Ovary (tissue), 9 donors: ENCODE data around the gene BIVM. TPM values are rescaled to one million over a fixed set of nuclear protein-coding genes. Genes with fewer than 3 reads are reported as not detected.

Source experiments
- DNase-seq, 5 donors: peaks; one replicate each; pipeline ENCODE4 v3.0.0-alpha.2; 2019 to 2020
- H3K27ac ChIP-seq, 2 donors: fragments of 200-600 bp; one replicate each; pipeline versions ENCODE4 v1.5.1 to v1.8.0; 2019 to 2022
- H3K27me3 ChIP-seq: fragments of 200-600 bp; one replicate; pipeline ENCODE4 v1.8.0; 2022
- H3K36me3 ChIP-seq: fragments of 200-600 bp; sonication (generic); one replicate; pipeline ENCODE4 v1.5.1; 2019
- H3K4me1 ChIP-seq: one replicate; pipeline ENCODE4 v1.8.1; 2013; ENCODE audit warnings: mild to moderate bottlenecking, moderate library complexity; ENCODE audit not compliant: insufficient read depth
- H3K4me3 ChIP-seq: fragments of 200-600 bp; sonication (generic); one replicate; pipeline ENCODE4 v1.5.1; 2017
- H3K9me3 ChIP-seq, 2 donors: fragments of 200-600 bp in 1 of 2; sonication (generic) in 1 of 2; one replicate each; pipeline versions ENCODE4 v1.5.1 to v1.8.1; 2013 to 2019; ENCODE audit warnings: mild to moderate bottlenecking in 1 of 2, moderate library complexity in 1 of 2
- EP300 ChIP-seq: sonication (generic); formaldehyde crosslinking; IDR thresholded peaks from one replicate; pipeline ENCODE4 v1.6.1; 2017; ENCODE audit warnings: antibody characterized with exemption
- POLR2A ChIP-seq: fragments of 450-650 bp; IDR thresholded peaks from one replicate; pipeline ENCODE4 v1.6.1; 2017; ENCODE audit warnings: antibody characterized with exemption, mild to moderate bottlenecking, moderate library complexity
- WGBS, 3 donors: extraction: QIAGEN DNeasy Blood & Tissue Kit in 1 of 3; methylation state at CpG; one replicate each; pipeline versions ENCODE4 v1.1.5 to v1.1.7; 2013 to 2017; 5-methylcytosine and 5-hydroxymethylcytosine counted together
- intact Hi-C, 4 donors: fragments of 100-400 bp; cut with DNase I; formaldehyde crosslinking; loops; one replicate each; pipeline versions ENCODE4 v1.11.0 to v1.15.1; 2022 to 2023
- polyA plus RNA-seq, 2 donors: library from polyadenylated mRNA; stranded (reverse); fragments of 200-250 nt in 1 of 2; fragments of 350-450 nt in 1 of 2; fragmentation: Illumina TruSeq in 1 of 2; extraction: RNeasy Lipid Tissue Mini Kit (QIAGEN cat#74804) in 1 of 2; gene quantifications; one replicate each; pipeline ENCODE4 v1.2.3, GENCODE V29; 2013 to 2014
- total RNA-seq, 7 donors: library from RNA; depleted of rRNA in 2 of 7; stranded (reverse); fragments of >200 nt in 2 of 7; fragmentation: NEBNext Ultra II Directional in 3 of 7; extraction: Animal tissue kit (Norgen Biotek cat#: 25700) in 3 of 7; gene quantifications; one replicate each; pipeline versions ENCODE4 v1.1.0 to v1.2.4, GENCODE V29; 2016 to 2023
- TF ChIP-seq, protein P1 (sequence below), 3 donors: fragments of 450-650 bp in 2 of 3; fragments of 200-600 bp in 1 of 3; IDR thresholded peaks; one replicate each; pipeline versions ENCODE4 v1.5.1 to v1.8.0; 2016 to 2022; ENCODE audit warnings: antibody characterized with exemption in 3 of 3, mild to moderate bottlenecking in 1 of 3
- donor health status: DM: no; HTN: no; CAD: no; lungs with moderate emphysema.
- donor health status: DM: no; HTN: no; CAD: no.
- donor health status: Bipolar disorder and iron deficiency.
- donor health status: DM: yes; HTN: yes; CAD: no.
- donor health status: DM: no; HTN: no; CAD: no.
- donor health status: DM: yes; HTN: yes; CAD: no.

BIVM gene
- total and polyA plus RNA-seq, 9 donors, result 10.4 to 25.0 (median 21.3) TPM

DNA sequence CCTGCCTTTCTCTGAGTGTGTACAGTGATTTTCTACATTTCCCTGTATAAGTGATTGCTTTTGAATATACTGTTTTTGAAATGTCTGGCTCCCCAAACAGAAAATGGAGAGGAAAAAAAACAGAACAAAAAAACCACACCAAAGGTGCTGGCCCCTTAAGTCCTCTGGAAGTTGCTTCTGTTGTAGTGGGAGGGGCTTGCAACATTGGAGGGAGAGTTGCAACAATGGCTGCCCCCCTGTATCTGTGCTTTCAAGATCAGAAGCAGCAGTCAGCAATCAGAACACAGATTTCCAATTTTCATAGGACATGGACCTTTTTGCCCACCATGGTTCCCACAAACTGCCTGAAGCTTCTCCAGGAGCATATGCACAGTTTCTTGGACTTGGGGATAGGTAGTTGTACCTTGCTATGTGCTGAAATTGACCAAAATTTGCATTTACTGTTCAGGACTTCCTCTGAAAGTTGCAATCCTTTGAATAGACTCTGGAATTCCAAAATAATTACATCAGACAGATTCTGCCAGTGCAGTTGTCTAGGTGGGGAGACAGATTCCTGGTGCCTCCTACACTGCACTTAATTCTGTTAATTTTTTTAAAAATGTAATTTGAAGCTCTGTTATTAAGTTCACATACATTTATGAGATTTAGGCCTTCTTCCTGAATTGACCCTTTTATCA lies 13.8 kb downstream of the BIVM start:
- no peak overlapping the region for H3K4me3 ChIP-seq
- H3K27me3 ChIP-seq, result no peaks in the 10 kb centered on the region
- no peaks in the 10 kb centered on the region for H3K36me3 ChIP-seq
- no peak overlapping the region for H3K27ac ChIP-seq
- no peak for DNase-seq
- intact Hi-C loops, result no loop called here
- TF ChIP-seq POLR2A (no peak), EP300 (no peak)
- TF ChIP-seq, protein P1, sequence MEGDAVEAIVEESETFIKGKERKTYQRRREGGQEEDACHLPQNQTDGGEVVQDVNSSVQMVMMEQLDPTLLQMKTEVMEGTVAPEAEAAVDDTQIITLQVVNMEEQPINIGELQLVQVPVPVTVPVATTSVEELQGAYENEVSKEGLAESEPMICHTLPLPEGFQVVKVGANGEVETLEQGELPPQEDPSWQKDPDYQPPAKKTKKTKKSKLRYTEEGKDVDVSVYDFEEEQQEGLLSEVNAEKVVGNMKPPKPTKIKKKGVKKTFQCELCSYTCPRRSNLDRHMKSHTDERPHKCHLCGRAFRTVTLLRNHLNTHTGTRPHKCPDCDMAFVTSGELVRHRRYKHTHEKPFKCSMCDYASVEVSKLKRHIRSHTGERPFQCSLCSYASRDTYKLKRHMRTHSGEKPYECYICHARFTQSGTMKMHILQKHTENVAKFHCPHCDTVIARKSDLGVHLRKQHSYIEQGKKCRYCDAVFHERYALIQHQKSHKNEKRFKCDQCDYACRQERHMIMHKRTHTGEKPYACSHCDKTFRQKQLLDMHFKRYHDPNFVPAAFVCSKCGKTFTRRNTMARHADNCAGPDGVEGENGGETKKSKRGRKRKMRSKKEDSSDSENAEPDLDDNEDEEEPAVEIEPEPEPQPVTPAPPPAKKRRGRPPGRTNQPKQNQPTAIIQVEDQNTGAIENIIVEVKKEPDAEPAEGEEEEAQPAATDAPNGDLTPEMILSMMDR (IDR thresholded peaks at IDR 0.05), result no peak
- H3K9me3 ChIP-seq, result peaks cover 0 to 4% of the 10 kb centered on the region in 2 donors
- H3K4me1 ChIP-seq, result no peaks in the 10 kb centered on the region

- no peak for DNase-seq
- 69 to 84% (median 76%) methylated on average over 7 of the region's 7 CpGs for WGBS, 3 donors
- intact Hi-C loops, result no loop called here
- TF ChIP-seq POLR2A, result no peak
- TF ChIP-seq, protein P1 (IDR thresholded peaks at IDR 0.05), result no peak
- TF ChIP-seq EP300, result no peak
- no peaks in the 10 kb centered on the region for H3K27me3 ChIP-seq
- H3K36me3 ChIP-seq, result no peaks in the 10 kb centered on the region
- H3K9me3 ChIP-seq, result peaks cover 0 to 4% of the 10 kb centered on the region in 2 donors
- H3K27ac ChIP-seq, result no peak overlapping the region
- no peak overlapping the region for H3K4me3 ChIP-seq
- H3K4me1 ChIP-seq, result no peaks in the 10 kb centered on the region
Observed at GRCh38 chr13:102814025-102814607, 15.2 kb downstream of the BIVM start.

GRCh38 chr13:102814793-102815192 lies 15.9 kb downstream of the BIVM start:
- Histone ChIP-seq H3K27me3 (no peaks in the 10 kb centered on the region), H3K36me3 (no peaks in the 10 kb centered on the region), H3K27ac (no peak overlapping the region), H3K9me3 (peaks cover 0 to 4% of the 10 kb centered on the region in 2 donors), H3K4me3 (no peak overlapping the region), H3K4me1 (no peaks in the 10 kb centered on the region)
- WGBS, 3 donors, result 79 to 94% (median 86%) methylated on average over 6 of the region's 6 CpGs
- TF ChIP-seq, protein P1 (IDR thresholded peaks at IDR 0.05), result no peak
- TF ChIP-seq POLR2A, result no peak
- no peak for TF ChIP-seq EP300
- intact Hi-C loops, result no loop called here
- DNase-seq, result no peak

DNA sequence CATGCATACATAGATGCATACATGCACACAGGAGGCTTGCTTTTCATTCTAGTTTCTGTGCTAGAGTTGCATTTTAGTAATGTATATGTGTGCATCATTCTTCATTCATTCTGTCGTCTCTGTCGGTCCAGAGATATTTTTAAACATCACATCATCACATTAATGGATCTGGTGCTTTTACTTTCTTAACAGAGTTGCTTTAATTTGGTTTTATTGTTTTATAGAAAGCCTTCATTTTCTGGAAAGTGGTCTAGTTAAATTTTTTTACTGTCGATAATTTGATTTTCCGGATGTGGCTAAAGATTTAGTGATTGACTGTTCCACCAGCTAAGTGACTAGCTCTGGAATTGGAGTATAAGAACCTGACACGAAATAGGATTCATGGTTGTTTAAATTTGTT lies 16.9 kb downstream of the BIVM start:
- TF ChIP-seq, protein P1 (IDR thresholded peaks at IDR 0.05), result no peak
- TF ChIP-seq POLR2A (no peak), EP300 (no peak)
- Histone ChIP-seq H3K36me3 (no peaks in the 10 kb centered on the region), H3K9me3 (peaks cover 0 to 2% of the 10 kb centered on the region in 2 donors), H3K4me1 (no peaks in the 10 kb centered on the region), H3K27ac (no peak overlapping the region), H3K27me3 (no peaks in the 10 kb centered on the region), H3K4me3 (no peak overlapping the region)
- 94 to 95% (median 95%) methylated on average over 5 of the region's 5 CpGs for WGBS, 3 donors
- DNase-seq, result no peak
- intact Hi-C loops, result no loop called here
